Neural cell (in vitro differentiated cells): Measurements from ENCODE around the gene DGKD. TPM values are rescaled to one million over a fixed set of nuclear protein-coding genes. Genes with fewer than 3 reads are reported as not detected.

Source experiments
- H2AFZ ChIP-seq: fragments of 200-600, 300-800 bp; sonication (generic), shearing (Covaris generic); 2 replicates; pipeline ENCODE4 v1.6.0; 2014; ENCODE audit warnings: low read depth, mild to moderate bottlenecking, antibody characterized with exemption, low read length, moderate library complexity
- H3F3A ChIP-seq: fragments of 200-600 bp; shearing (Covaris generic); 2 replicates; pipeline ENCODE4 v1.6.1; 2016; ENCODE audit warnings: mild to moderate bottlenecking, moderate library complexity, mixed read lengths, antibody characterized with exemption, low read length; ENCODE audit not compliant: insufficient read depth, poor library complexity, severe bottlenecking
- H3K27ac ChIP-seq: fragments of 200-600, 300-800 bp; sonication (generic), shearing (Covaris generic); 2 replicates; pipeline ENCODE4 v1.5.1; 2014; ENCODE audit warnings: mild to moderate bottlenecking, low read length, moderate library complexity
- H3K27me3 ChIP-seq: fragments of 300-800, 200-600 bp; sonication (generic), shearing (Covaris generic); 2 replicates; pipeline ENCODE4 v1.6.0; 2014; ENCODE audit warnings: mild to moderate bottlenecking, low read depth, low read length, moderate library complexity; ENCODE audit not compliant: insufficient read depth
- H3K36me3 ChIP-seq: fragments of 300-800, 200-600 bp; sonication (generic), shearing (Covaris generic); 2 replicates; pipeline ENCODE4 v1.5.1; 2014; ENCODE audit warnings: mild to moderate bottlenecking, antibody characterized with exemption, low read length, moderate library complexity; ENCODE audit not compliant: insufficient read depth
- H3K4me2 ChIP-seq: fragments of 300-800, 200-600 bp; sonication (generic), shearing (Covaris generic); 2 replicates; pipeline ENCODE4 v1.6.0; 2014; ENCODE audit warnings: mild to moderate bottlenecking, low read length
- H3K4me3 ChIP-seq: fragments of 300-800, 200-600 bp; sonication (generic), shearing (Covaris generic); 2 replicates; pipeline ENCODE4 v1.5.1; 2014; ENCODE audit warnings: mild to moderate bottlenecking, low read length, moderate library complexity
- H3K79me2 ChIP-seq: fragments of 200-600 bp; shearing (Covaris generic); replicated peaks from 2 replicates; pipeline ENCODE4 v1.6.0; 2014; ENCODE audit warnings: mild to moderate bottlenecking, low read length, moderate library complexity; ENCODE audit not compliant: insufficient read depth
- H3K9ac ChIP-seq: fragments of 300-800, 200-600 bp; sonication (generic), shearing (Covaris generic); 2 replicates; pipeline ENCODE4 v1.6.1; 2016; ENCODE audit warnings: mild to moderate bottlenecking, low read length, mixed read lengths
- H3K9me2 ChIP-seq: fragments of 200-600 bp; shearing (Covaris generic); 2 replicates; pipeline ENCODE4 v1.6.1; 2016; ENCODE audit warnings: mild to moderate bottlenecking, low read length, mixed read lengths; ENCODE audit not compliant: insufficient read depth
- H3K9me3 ChIP-seq: fragments of 200-600, 300-800 bp; sonication (generic), shearing (Covaris generic); 2 replicates; pipeline ENCODE4 v1.6.1; 2016; ENCODE audit warnings: mild to moderate bottlenecking, mixed run types, low read length, moderate library complexity, mixed read lengths
- H4K20me1 ChIP-seq: fragments of 200-600 bp; shearing (Covaris generic); 2 replicates; pipeline ENCODE4 v1.6.1; 2016; ENCODE audit warnings: mild to moderate bottlenecking, mixed run types; ENCODE audit not compliant: insufficient read depth
- EP300 ChIP-seq: fragments of 450-650 bp; conservative IDR thresholded peaks from 2 replicates; pipeline ENCODE4 v1.6.1; 2014; ENCODE audit warnings: antibody characterized with exemption, mild to moderate bottlenecking, moderate library complexity; ENCODE audit not compliant: poor library complexity, severe bottlenecking
- EZH2 ChIP-seq: fragments of 200-600, 300-800 bp; shearing (Covaris generic), sonication (generic); IDR thresholded peaks from 2 replicates; pipeline ENCODE4 v1.6.1; 2014; ENCODE audit warnings: antibody characterized with exemption, low read length, borderline replicate concordance, mild to moderate bottlenecking; ENCODE audit not compliant: insufficient read depth, poor library complexity, severe bottlenecking
- MXI1 ChIP-seq: fragments of 450-650 bp; conservative IDR thresholded peaks from 2 replicates; pipeline ENCODE4 v1.6.1; 2014; ENCODE audit warnings: antibody characterized with exemption, mild to moderate bottlenecking; ENCODE audit not compliant: poor library complexity, severe bottlenecking
- POLR2AphosphoS5 ChIP-seq: IDR thresholded peaks from 2 replicates; pipeline ENCODE4 v1.6.1; 2012
- RAD21 ChIP-seq: fragments of 450-650 bp; conservative IDR thresholded peaks from 2 replicates; pipeline ENCODE4 v1.6.1; 2014; ENCODE audit warnings: antibody characterized with exemption, mild to moderate bottlenecking, moderate library complexity
- SMC3 ChIP-seq: fragments of 450-650 bp; conservative IDR thresholded peaks from 2 replicates; pipeline ENCODE4 v1.6.1; 2014; ENCODE audit warnings: antibody characterized with exemption, mild to moderate bottlenecking, moderate library complexity; ENCODE audit not compliant: poor library complexity
- TAF1 ChIP-seq: IDR thresholded peaks from 2 replicates; pipeline ENCODE4 v1.6.1; 2012; ENCODE audit warnings: low read depth
- polyA plus RNA-seq: library from polyadenylated mRNA; depleted of rRNA; stranded (reverse); fragments of >200 nt; gene quantifications from 2 replicates; pipeline ENCODE4 v1.2.3, GENCODE V29; 2014
- TF ChIP-seq, protein P1 (sequence below): IDR thresholded peaks from 2 replicates; pipeline ENCODE4 v1.6.1; 2012; ENCODE audit warnings: borderline replicate concordance
- TF ChIP-seq, protein P2 (sequence below): fragments of 450-650 bp; IDR thresholded peaks from 2 replicates; pipeline ENCODE4 v1.5.1; 2014; ENCODE audit warnings: antibody characterized with exemption, mild to moderate bottlenecking, moderate library complexity; ENCODE audit not compliant: poor library complexity, severe bottlenecking

Gene DGKD
- polyA plus RNA-seq, 1 donor from 2014 or later: 36.4 TPM

GRCh38 chr2:233400961-233401360 lies 46.7 kb downstream of the DGKD start:
- Histone ChIP-seq H3K9me2 (no peaks in the 10 kb centered on the region), H3K27ac (no peak overlapping the region), H3K27me3 (no peaks in the 10 kb centered on the region), H3K9me3 (no peaks in the 10 kb centered on the region), H3K9ac (no peak overlapping the region), H3K79me2 (no peaks in the 10 kb centered on the region), H3K36me3 (no peaks in the 10 kb centered on the region), H3K4me3 (no peak overlapping the region), H2AFZ (no peak overlapping the region), H3K4me2 (no peak overlapping the region), H3F3A (no peaks in the 10 kb centered on the region), H4K20me1 (no peaks in the 10 kb centered on the region)
- no peak for TF ChIP-seq RAD21
- no peak for TF ChIP-seq TAF1
- TF ChIP-seq SMC3: no peak
- TF ChIP-seq MXI1: no peak
- TF ChIP-seq EP300: no peak
- TF ChIP-seq POLR2AphosphoS5: no peak
- TF ChIP-seq EZH2: no peak
- TF ChIP-seq, protein P1, sequence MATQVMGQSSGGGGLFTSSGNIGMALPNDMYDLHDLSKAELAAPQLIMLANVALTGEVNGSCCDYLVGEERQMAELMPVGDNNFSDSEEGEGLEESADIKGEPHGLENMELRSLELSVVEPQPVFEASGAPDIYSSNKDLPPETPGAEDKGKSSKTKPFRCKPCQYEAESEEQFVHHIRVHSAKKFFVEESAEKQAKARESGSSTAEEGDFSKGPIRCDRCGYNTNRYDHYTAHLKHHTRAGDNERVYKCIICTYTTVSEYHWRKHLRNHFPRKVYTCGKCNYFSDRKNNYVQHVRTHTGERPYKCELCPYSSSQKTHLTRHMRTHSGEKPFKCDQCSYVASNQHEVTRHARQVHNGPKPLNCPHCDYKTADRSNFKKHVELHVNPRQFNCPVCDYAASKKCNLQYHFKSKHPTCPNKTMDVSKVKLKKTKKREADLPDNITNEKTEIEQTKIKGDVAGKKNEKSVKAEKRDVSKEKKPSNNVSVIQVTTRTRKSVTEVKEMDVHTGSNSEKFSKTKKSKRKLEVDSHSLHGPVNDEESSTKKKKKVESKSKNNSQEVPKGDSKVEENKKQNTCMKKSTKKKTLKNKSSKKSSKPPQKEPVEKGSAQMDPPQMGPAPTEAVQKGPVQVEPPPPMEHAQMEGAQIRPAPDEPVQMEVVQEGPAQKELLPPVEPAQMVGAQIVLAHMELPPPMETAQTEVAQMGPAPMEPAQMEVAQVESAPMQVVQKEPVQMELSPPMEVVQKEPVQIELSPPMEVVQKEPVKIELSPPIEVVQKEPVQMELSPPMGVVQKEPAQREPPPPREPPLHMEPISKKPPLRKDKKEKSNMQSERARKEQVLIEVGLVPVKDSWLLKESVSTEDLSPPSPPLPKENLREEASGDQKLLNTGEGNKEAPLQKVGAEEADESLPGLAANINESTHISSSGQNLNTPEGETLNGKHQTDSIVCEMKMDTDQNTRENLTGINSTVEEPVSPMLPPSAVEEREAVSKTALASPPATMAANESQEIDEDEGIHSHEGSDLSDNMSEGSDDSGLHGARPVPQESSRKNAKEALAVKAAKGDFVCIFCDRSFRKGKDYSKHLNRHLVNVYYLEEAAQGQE: no peak
- TF ChIP-seq, protein P2, sequence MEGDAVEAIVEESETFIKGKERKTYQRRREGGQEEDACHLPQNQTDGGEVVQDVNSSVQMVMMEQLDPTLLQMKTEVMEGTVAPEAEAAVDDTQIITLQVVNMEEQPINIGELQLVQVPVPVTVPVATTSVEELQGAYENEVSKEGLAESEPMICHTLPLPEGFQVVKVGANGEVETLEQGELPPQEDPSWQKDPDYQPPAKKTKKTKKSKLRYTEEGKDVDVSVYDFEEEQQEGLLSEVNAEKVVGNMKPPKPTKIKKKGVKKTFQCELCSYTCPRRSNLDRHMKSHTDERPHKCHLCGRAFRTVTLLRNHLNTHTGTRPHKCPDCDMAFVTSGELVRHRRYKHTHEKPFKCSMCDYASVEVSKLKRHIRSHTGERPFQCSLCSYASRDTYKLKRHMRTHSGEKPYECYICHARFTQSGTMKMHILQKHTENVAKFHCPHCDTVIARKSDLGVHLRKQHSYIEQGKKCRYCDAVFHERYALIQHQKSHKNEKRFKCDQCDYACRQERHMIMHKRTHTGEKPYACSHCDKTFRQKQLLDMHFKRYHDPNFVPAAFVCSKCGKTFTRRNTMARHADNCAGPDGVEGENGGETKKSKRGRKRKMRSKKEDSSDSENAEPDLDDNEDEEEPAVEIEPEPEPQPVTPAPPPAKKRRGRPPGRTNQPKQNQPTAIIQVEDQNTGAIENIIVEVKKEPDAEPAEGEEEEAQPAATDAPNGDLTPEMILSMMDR: no peak

GRCh38 chr2:233402346-233402745 lies 48.1 kb downstream of the DGKD start:
- H2AFZ ChIP-seq: no peak overlapping the region
- H3F3A ChIP-seq: no peaks in the 10 kb centered on the region
- no peak overlapping the region for H3K9ac ChIP-seq
- no peak overlapping the region for H3K4me2 ChIP-seq
- H3K79me2 ChIP-seq: no peaks in the 10 kb centered on the region
- TF ChIP-seq, protein P2: no peak
- TF ChIP-seq TAF1 (no peak), POLR2AphosphoS5 (no peak)
- H3K27me3 ChIP-seq: no peaks in the 10 kb centered on the region
- no peaks in the 10 kb centered on the region for H3K36me3 ChIP-seq
- H3K9me3 ChIP-seq: no peaks in the 10 kb centered on the region
- H3K4me3 ChIP-seq: no peak overlapping the region
- no peaks in the 10 kb centered on the region for H3K9me2 ChIP-seq
- H3K27ac ChIP-seq: no peak overlapping the region
- H4K20me1 ChIP-seq: no peaks in the 10 kb centered on the region
